SK-N-SH (cell line): ENCODE measurements around the gene DNAJC16. TPM values are rescaled to one million over a fixed set of nuclear protein-coding genes. Genes with fewer than 3 reads are reported as not detected.

Experiments used
- CTCF ChIA-PET: fragments of 300-600, 350-600 bp; formaldehyde crosslinking; extraction: SDS; loops from one replicate; lab custom pipeline; 2021; lab: Yijun Ruan, JAX
- POLR2A ChIA-PET: fragments of 350-600 bp; sonication (Branson Sonifier 250); formaldehyde crosslinking; extraction: SDS; loops from one replicate; lab custom pipeline; 2020; ENCODE audit warnings: antibody characterized with exemption, inconsistent platforms; lab: Yijun Ruan, JAX
- DNase-seq: peaks from one replicate; pipeline ENCODE4 v3.0.0; 2012
- H2AFZ ChIP-seq: fragments of 200-600 bp; sonication (generic); 2 replicates; pipeline ENCODE4 v1.8.1; 2016; ENCODE audit warnings: antibody characterized with exemption, mild to moderate bottlenecking, low read depth
- H3F3A ChIP-seq: fragments of 200-600 bp; sonication (generic); replicated peaks from 2 replicates; pipeline ENCODE3; 2016; ENCODE audit warnings: antibody characterized with exemption, mild to moderate bottlenecking; ENCODE audit not compliant: insufficient read depth
- H3K27ac ChIP-seq, 2 experiments: fragments of 200-500 bp in 1 of 2; fragments of 200-600 bp in 1 of 2; sonication (Bioruptor generic) in 1 of 2; sonication (generic), shearing (Covaris generic) in 1 of 2; 2 replicates each; pipeline versions ENCODE4 v1.5.1 to v1.6.1; 2014 to 2016; ENCODE audit warnings: low read depth in 2 of 2, inconsistent platforms in 1 of 2, low read length in 1 of 2, mild to moderate bottlenecking in 1 of 2, mixed read lengths in 1 of 2
- H3K27me3 ChIP-seq: fragments of 200-600 bp; sonication (generic), shearing (Covaris generic); 2 replicates; pipeline ENCODE4 v1.6.1; 2016; ENCODE audit warnings: mixed run types; ENCODE audit not compliant: insufficient read depth
- H3K36me3 ChIP-seq, 2 experiments: fragments of 200-500 bp in 1 of 2; fragments of 200-600 bp in 1 of 2; sonication (Bioruptor generic) in 1 of 2; sonication (generic) in 1 of 2; replicated peaks in 1 of 2; 2 replicates each; pipeline versions ENCODE3 to v1.5.1; 2014 to 2016; ENCODE audit warnings: low read length in 1 of 2, mild to moderate bottlenecking in 1 of 2; ENCODE audit not compliant: insufficient read depth in 2 of 2, control insufficient read depth in 1 of 2
- H3K4me1 ChIP-seq, 2 experiments: fragments of 200-500 bp in 1 of 2; fragments of 200-600 bp in 1 of 2; sonication (Bioruptor generic) in 1 of 2; sonication (generic), shearing (Covaris generic) in 1 of 2; 2 replicates each; pipeline versions ENCODE4 v1.5.1 to v1.6.1; 2014 to 2016; ENCODE audit warnings: low read depth in 1 of 2, low read length in 1 of 2, mixed run types in 1 of 2; ENCODE audit not compliant: insufficient read depth in 2 of 2, control insufficient read depth in 1 of 2
- H3K4me2 ChIP-seq: fragments of 200-600 bp; sonication (generic), shearing (Covaris generic); 2 replicates; pipeline ENCODE4 v1.6.1; 2017; ENCODE audit warnings: mixed run types
- H3K4me3 ChIP-seq, 2 experiments: fragments of 200-500 bp in 1 of 2; fragments of 200-600 bp in 1 of 2; sonication (Bioruptor generic) in 1 of 2; sonication (generic), shearing (Covaris generic) in 1 of 2; 2 replicates each; pipeline versions ENCODE4 v1.5.1 to v1.8.1; 2014 to 2016; ENCODE audit warnings: low read depth in 2 of 2, inconsistent platforms in 1 of 2, low read length in 1 of 2, mild to moderate bottlenecking in 1 of 2, mixed read lengths in 1 of 2, moderate library complexity in 1 of 2
- H3K79me2 ChIP-seq: fragments of 200-600 bp; sonication (generic); 2 replicates; pipeline ENCODE4 v1.8.1; 2017; ENCODE audit warnings: mild to moderate bottlenecking; ENCODE audit not compliant: insufficient read depth
- H3K9ac ChIP-seq: fragments of 200-600 bp; sonication (generic); 2 replicates; pipeline ENCODE4 v1.6.1; 2017; ENCODE audit warnings: mixed run types
- H3K9me2 ChIP-seq: fragments of 200-600 bp; sonication (generic); 2 replicates; pipeline ENCODE4 v1.6.1; 2017; ENCODE audit warnings: mixed run types
- H3K9me3 ChIP-seq: fragments of 200-600 bp; sonication (generic); 2 replicates; pipeline ENCODE4 v1.6.1; 2017; ENCODE audit warnings: mixed run types, mild to moderate bottlenecking, moderate library complexity
- H4K20me1 ChIP-seq: fragments of 200-600 bp; sonication (generic); 2 replicates; pipeline ENCODE4 v1.6.1; 2017; ENCODE audit warnings: mild to moderate bottlenecking, mixed run types; ENCODE audit not compliant: insufficient read depth
- CHD2 ChIP-seq: fragments of 150-350 bp; IDR thresholded peaks from 2 replicates; pipeline ENCODE4 v1.6.1; 2018; ENCODE audit warnings: low read length; ENCODE audit not compliant: partially characterized antibody
- ELF1 ChIP-seq: IDR thresholded peaks from 2 replicates; pipeline ENCODE4 v1.4.0; 2012
- EZH2phosphoT487 ChIP-seq: fragments of 200-600 bp; sonication (generic); IDR thresholded peaks from 2 replicates; pipeline ENCODE4 v1.6.1; 2017; ENCODE audit warnings: low read depth, mixed run types, mild to moderate bottlenecking, antibody characterized with exemption, moderate library complexity, borderline replicate concordance
- GABPA ChIP-seq: IDR thresholded peaks from 2 replicates; pipeline ENCODE4 v1.4.0; 2012; ENCODE audit warnings: low read depth, mild to moderate bottlenecking
- GATA2 ChIP-seq: sonication (generic); formaldehyde crosslinking; IDR thresholded peaks from 2 replicates; pipeline ENCODE4 v1.5.0; 2020; ENCODE audit warnings: mild to moderate bottlenecking, missing genetic modification reagents
- JUND ChIP-seq: IDR thresholded peaks from 2 replicates; pipeline ENCODE4 v1.4.0; 2012
- NRF1 ChIP-seq: IDR thresholded peaks from 2 replicates; pipeline ENCODE4 v1.6.1; 2012; ENCODE audit warnings: low read depth, mild to moderate bottlenecking, low read length
- POLR2AphosphoS5 ChIP-seq: IDR thresholded peaks from 2 replicates; pipeline ENCODE4 v1.6.1; 2012; ENCODE audit warnings: low read depth, low read length
- RAD21 ChIP-seq: IDR thresholded peaks from 2 replicates; pipeline ENCODE4 v1.6.1; 2012; ENCODE audit warnings: mild to moderate bottlenecking, low read length
- RCOR1 ChIP-seq: fragments of 150-350 bp; IDR thresholded peaks from 2 replicates; pipeline ENCODE4 v1.6.1; 2017; ENCODE audit warnings: antibody characterized with exemption, low read length
- RFX5 ChIP-seq: IDR thresholded peaks from 2 replicates; pipeline ENCODE4 v1.6.1; 2012; ENCODE audit warnings: mild to moderate bottlenecking, improper control_type of control experiment, low read length
- RXRA ChIP-seq: IDR thresholded peaks from 2 replicates; pipeline ENCODE4 v1.4.0; 2012; ENCODE audit warnings: low read depth, mild to moderate bottlenecking, borderline replicate concordance
- SIN3A ChIP-seq: IDR thresholded peaks from 2 replicates; pipeline ENCODE4 v1.6.1; 2012; ENCODE audit warnings: low read depth, mild to moderate bottlenecking, low read length, moderate library complexity, borderline replicate concordance
- SMC3 ChIP-seq: IDR thresholded peaks from 2 replicates; pipeline ENCODE4 v1.6.1; 2012; ENCODE audit warnings: low read depth, low read length, improper control_type of control experiment
- TAF1 ChIP-seq: IDR thresholded peaks from 2 replicates; pipeline ENCODE4 v1.6.1; 2012; ENCODE audit warnings: low read depth, mild to moderate bottlenecking, low read length, moderate library complexity, borderline replicate concordance
- TEAD4 ChIP-seq: IDR thresholded peaks from 2 replicates; pipeline ENCODE4 v1.4.0; 2012; ENCODE audit warnings: mild to moderate bottlenecking, borderline replicate concordance; ENCODE audit not compliant: insufficient read depth
- WGBS: methylation state at CpG from one replicate; pipeline ENCODE4 v1.1.6; 2017; ENCODE audit warnings: low lambda C conversion rate; 5-methylcytosine and 5-hydroxymethylcytosine counted together
- polyA plus RNA-seq, 3 experiments: library from polyadenylated mRNA; depleted of rRNA; stranded (reverse); fragments of >200 nt; gene quantifications; 2 replicates each; pipeline ENCODE4 v1.2.3, GENCODE V29; 2012
- TF ChIP-seq, protein P1 (sequence below): IDR thresholded peaks from 2 replicates; pipeline ENCODE4; 2012
- TF ChIP-seq, protein P2 (sequence below): fragments of 200-600 bp; sonication (generic); IDR thresholded peaks from 2 replicates; pipeline ENCODE4 v1.6.1; 2017; ENCODE audit warnings: antibody characterized with exemption, mild to moderate bottlenecking, moderate library complexity
- TF ChIP-seq, protein P3 (sequence below): fragments of 150-350 bp; IDR thresholded peaks from 2 replicates; pipeline ENCODE4 v1.6.1; 2016; ENCODE audit warnings: mild to moderate bottlenecking, low read depth, low read length
- TF ChIP-seq, protein P4 (sequence below): fragments of 150-350 bp; IDR thresholded peaks from 2 replicates; pipeline ENCODE4 v1.6.1; 2017; ENCODE audit warnings: antibody characterized with exemption, low read length, low read depth, borderline replicate concordance

DNAJC16 gene
- polyA plus RNA-seq, 1 of the 3 experiments (the other 2 are of a cell fraction): 8.4 TPM

DNA sequence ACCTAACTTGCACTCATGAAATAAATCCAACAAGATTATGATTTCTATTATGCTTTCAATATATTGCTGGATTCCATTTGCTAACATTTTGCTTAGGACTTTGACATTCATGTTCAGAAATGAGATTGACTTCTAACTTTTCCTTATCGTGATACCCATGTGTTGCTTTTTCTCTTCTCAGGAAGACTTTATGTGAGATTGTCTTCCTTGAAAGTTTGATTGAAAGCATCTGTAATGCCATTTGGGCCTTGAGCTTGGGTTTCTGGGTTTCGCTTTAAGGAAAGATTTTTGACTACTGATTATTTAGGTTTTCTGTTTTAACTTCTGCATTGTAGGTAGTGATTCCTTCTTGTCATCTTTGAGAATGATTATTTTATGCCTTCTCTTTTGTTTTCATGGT is 30.4 kb downstream of the DNAJC16 start:
- Histone ChIP-seq H4K20me1 (no peaks in the 10 kb centered on the region), H3K4me3 (no peak overlapping the region), H3K9ac (no peak overlapping the region), H3K27ac (no peak overlapping the region), H3K27me3 (no peaks in the 10 kb centered on the region), H3K79me2 (no peaks in the 10 kb centered on the region), H3K4me2 (no peak overlapping the region), H2AFZ (no peak overlapping the region), H3F3A (peaks cover 3% of the 10 kb centered on the region), H3K9me2 (no peaks in the 10 kb centered on the region), H3K36me3 (peaks cover 21 to 35% of the 10 kb centered on the region in 2 experiments), H3K9me3 (no peaks in the 10 kb centered on the region), H3K4me1 (no peaks in the 10 kb centered on the region)
- 95% methylated on average over 2 of the region's 2 CpGs for WGBS
- ChIA-PET POLR2A (no interaction called here), CTCF (no interaction called here)
- TF ChIP-seq POLR2AphosphoS5 (no peak), JUND (no peak), CHD2 (no peak), SIN3A (no peak), RCOR1 (no peak), TEAD4 (no peak), RXRA (no peak), ELF1 (no peak), RFX5 (no peak), SMC3 (no peak), GABPA (no peak), TAF1 (no peak), RAD21 (no peak), EZH2phosphoT487 (no peak), NRF1 (no peak), GATA2 (no peak)
- TF ChIP-seq, protein P1, sequence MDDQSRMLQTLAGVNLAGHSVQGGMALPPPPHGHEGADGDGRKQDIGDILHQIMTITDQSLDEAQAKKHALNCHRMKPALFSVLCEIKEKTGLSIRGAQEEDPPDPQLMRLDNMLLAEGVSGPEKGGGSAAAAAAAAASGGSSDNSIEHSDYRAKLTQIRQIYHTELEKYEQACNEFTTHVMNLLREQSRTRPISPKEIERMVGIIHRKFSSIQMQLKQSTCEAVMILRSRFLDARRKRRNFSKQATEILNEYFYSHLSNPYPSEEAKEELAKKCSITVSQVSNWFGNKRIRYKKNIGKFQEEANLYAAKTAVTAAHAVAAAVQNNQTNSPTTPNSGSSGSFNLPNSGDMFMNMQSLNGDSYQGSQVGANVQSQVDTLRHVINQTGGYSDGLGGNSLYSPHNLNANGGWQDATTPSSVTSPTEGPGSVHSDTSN: no peak
- TF ChIP-seq, protein P2, sequence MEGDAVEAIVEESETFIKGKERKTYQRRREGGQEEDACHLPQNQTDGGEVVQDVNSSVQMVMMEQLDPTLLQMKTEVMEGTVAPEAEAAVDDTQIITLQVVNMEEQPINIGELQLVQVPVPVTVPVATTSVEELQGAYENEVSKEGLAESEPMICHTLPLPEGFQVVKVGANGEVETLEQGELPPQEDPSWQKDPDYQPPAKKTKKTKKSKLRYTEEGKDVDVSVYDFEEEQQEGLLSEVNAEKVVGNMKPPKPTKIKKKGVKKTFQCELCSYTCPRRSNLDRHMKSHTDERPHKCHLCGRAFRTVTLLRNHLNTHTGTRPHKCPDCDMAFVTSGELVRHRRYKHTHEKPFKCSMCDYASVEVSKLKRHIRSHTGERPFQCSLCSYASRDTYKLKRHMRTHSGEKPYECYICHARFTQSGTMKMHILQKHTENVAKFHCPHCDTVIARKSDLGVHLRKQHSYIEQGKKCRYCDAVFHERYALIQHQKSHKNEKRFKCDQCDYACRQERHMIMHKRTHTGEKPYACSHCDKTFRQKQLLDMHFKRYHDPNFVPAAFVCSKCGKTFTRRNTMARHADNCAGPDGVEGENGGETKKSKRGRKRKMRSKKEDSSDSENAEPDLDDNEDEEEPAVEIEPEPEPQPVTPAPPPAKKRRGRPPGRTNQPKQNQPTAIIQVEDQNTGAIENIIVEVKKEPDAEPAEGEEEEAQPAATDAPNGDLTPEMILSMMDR: no peak
- TF ChIP-seq, protein P3, sequence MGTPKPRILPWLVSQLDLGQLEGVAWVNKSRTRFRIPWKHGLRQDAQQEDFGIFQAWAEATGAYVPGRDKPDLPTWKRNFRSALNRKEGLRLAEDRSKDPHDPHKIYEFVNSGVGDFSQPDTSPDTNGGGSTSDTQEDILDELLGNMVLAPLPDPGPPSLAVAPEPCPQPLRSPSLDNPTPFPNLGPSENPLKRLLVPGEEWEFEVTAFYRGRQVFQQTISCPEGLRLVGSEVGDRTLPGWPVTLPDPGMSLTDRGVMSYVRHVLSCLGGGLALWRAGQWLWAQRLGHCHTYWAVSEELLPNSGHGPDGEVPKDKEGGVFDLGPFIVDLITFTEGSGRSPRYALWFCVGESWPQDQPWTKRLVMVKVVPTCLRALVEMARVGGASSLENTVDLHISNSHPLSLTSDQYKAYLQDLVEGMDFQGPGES: no peak
- TF ChIP-seq, protein P4, sequence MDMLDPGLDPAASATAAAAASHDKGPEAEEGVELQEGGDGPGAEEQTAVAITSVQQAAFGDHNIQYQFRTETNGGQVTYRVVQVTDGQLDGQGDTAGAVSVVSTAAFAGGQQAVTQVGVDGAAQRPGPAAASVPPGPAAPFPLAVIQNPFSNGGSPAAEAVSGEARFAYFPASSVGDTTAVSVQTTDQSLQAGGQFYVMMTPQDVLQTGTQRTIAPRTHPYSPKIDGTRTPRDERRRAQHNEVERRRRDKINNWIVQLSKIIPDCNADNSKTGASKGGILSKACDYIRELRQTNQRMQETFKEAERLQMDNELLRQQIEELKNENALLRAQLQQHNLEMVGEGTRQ: no peak
- DNase-seq: no peak
